ENCODE measurements around the gene OXT. TPM values are rescaled to one million over a fixed set of nuclear protein-coding genes. Genes with fewer than 3 reads are reported as not detected.

OXT gene
- total RNA-seq, 4 donors from 2014 or later: 1.8 TPM; not detected in 3

DNA sequence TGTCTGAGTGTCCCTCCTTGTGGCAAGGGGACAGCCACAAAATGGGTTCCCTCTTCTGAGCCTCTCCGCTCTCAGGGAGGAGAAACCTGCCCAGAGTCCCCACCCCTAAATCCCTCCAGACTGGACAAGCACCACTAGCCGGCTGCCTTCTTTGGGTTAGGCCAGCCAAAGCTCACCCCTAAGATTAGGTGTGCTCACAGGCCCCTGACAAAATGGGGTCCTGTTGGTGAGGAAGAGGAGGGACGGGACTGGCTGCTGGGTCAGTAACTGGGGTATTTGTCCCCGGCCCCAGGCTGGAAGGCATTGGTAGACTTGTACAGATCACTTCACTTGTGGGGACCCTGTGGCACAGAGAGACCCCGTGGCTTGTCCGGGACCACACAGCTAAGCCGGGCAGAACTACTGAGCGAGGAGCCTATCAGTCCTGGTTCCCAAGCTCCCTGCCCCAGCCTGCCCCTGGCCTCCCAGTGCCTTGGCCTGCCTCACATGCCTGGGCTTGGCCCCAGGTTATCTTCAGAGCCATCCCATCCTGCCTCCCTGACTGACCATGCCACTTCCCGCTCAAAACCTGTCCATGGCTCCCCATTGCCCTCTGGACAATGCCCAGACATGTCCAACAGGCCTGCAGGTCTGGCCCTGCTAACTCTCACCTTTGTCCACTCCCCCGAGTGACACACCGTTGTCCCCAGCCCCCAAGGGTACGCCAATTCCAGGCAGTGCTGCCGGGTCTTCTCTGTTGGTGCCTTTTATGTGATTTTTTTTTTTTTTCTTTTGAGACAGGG, 23.6 kb downstream of the OXT start:
- Histone ChIP-seq H3K27me3 (peaks cover 0 to 42% of the 10 kb centered on the region in 2 donors), H3K4me1 (peaks cover 0 to 9% (median 0%) of the 10 kb centered on the region in 4 donors), H3K9me3 (no peaks in the 10 kb centered on the region), H3K36me3 (no peaks in the 10 kb centered on the region), H3K27ac (no peak overlapping the region), H3K4me3 (no peak overlapping the region)
- WGBS, 2 donors: 83 to 86% methylated on average over 13 of the region's 13 CpGs
- no peak for DNase-seq (ENCODE audit: low spot score in 2 of 2)
- TF ChIP-seq, protein P1, sequence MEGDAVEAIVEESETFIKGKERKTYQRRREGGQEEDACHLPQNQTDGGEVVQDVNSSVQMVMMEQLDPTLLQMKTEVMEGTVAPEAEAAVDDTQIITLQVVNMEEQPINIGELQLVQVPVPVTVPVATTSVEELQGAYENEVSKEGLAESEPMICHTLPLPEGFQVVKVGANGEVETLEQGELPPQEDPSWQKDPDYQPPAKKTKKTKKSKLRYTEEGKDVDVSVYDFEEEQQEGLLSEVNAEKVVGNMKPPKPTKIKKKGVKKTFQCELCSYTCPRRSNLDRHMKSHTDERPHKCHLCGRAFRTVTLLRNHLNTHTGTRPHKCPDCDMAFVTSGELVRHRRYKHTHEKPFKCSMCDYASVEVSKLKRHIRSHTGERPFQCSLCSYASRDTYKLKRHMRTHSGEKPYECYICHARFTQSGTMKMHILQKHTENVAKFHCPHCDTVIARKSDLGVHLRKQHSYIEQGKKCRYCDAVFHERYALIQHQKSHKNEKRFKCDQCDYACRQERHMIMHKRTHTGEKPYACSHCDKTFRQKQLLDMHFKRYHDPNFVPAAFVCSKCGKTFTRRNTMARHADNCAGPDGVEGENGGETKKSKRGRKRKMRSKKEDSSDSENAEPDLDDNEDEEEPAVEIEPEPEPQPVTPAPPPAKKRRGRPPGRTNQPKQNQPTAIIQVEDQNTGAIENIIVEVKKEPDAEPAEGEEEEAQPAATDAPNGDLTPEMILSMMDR (IDR thresholded peaks at IDR 0.05): no peak

DNA sequence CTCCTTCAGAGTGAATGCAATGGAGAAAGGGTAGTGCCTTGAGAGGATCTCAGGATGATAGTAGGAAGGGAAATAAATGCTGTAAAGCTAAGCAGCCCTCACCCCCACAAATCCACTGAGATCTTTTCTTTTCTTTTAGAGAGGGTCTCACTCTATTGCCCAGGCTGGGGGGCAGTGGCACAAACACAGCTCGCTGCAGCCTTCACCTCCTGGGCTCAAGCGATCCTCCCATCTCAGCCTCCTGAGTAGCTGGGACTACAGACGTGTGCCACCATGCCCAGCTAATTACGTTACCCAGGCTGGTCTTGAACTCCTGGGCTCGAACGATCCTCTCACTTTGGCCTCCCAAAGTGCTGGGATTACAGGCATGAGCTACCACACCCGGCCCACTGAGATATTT, 29.1 kb downstream of the OXT start:
- no peaks in the 10 kb centered on the region for H3K9me3 ChIP-seq
- H3K4me3 ChIP-seq: no peak overlapping the region
- DNase-seq (ENCODE audit: low spot score in 2 of 2): no peak
- WGBS, 2 donors: 93% methylated on average over 7 of the region's 7 CpGs
- no peak overlapping the region for H3K27ac ChIP-seq
- peaks cover 0 to 1% (median 0%) of the 10 kb centered on the region in 3 donors for H3K36me3 ChIP-seq
- H3K4me1 ChIP-seq: no peaks in the 10 kb centered on the region
- peaks cover 0 to 4% of the 10 kb centered on the region in 2 donors for H3K27me3 ChIP-seq
- TF ChIP-seq, protein P1 (IDR thresholded peaks at IDR 0.05): no peak
- TF ChIP-seq POLR2A (IDR thresholded peaks at IDR 0.05) (no peak), EP300 (IDR thresholded peaks at IDR 0.05) (no peak)

DNA sequence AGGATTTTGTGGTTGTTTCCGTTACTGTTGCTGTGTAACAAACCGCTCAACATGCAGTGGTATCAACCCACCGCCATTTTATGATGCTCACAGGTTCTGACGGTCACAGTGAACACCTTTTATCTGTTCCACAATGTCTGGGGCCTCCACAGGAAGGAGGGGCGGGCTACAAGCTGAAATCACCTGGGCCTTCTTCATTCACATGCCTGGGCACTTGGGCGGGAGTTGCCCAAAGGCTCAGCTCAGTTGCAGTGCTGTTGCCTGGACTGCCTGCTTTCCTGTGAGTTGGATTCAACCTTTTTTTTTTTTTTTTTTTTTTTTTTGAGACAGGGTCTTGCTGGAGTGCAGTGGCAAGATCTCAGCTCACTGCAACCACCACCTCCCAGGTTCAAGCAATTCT, 29.8 kb downstream of the OXT start:
- no peak for TF ChIP-seq EP300 (IDR thresholded peaks at IDR 0.05)
- 88 to 97% methylated on average over 6 of the region's 6 CpGs for WGBS, 2 donors

DNA sequence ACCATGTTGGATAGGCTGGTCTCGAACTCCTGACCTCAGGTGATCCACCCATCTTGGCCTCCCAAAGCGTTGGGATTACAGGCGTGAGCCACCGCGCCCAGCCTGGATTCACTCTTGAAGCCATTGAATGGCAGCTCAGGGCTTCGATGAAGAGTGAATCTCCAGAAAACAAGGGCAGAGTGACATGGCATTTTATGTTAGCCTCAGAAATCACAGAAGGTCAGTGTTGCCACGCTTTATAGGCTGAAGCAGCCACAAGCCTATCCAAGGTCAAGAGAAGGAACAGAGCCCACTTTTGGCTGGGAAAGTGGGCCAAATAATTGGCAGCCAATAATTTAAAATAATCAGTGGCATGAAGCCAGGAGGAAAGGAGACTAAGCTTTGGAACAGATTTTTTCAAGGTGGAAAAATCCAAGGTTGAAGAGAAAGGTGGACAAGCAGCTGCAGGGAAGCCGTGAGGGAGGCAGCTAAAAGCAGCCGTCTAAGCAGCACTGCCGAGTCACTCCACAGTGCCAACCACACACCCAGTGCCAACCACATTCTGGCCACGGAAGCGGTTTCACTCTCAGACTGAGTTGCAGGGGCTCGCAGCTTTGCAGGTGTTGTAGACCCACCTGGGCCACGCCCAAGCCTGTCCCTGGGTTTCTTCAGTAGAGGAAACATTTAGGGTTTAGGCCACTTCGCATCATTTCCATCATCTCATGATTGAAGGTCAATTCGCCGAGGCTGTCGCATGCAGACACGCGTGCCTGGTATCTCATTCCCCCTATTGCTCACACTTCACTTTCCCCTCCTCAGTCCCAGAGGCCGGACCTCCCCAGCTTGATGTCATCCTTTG, 30.5 kb downstream of the OXT start:
- H3K36me3 ChIP-seq: peaks cover 0 to 13% (median 0%) of the 10 kb centered on the region in 3 donors
- peaks cover 0 to 4% of the 10 kb centered on the region in 2 donors for H3K27me3 ChIP-seq
- WGBS, 2 donors: 82 to 87% methylated on average over 21 of the region's 21 CpGs
- no peak for DNase-seq (ENCODE audit: low spot score in 2 of 2)
- no peak overlapping the region for H3K27ac ChIP-seq
- H3K4me3 ChIP-seq: no peak overlapping the region
- H3K9me3 ChIP-seq: no peaks in the 10 kb centered on the region
- TF ChIP-seq EP300 (IDR thresholded peaks at IDR 0.05) (no peak), POLR2A (IDR thresholded peaks at IDR 0.05) (no peak)
- TF ChIP-seq, protein P1 (IDR thresholded peaks at IDR 0.05): no peak
- H3K4me1 ChIP-seq: no peaks in the 10 kb centered on the region

More for the DNA sequence above, 29.8 kb downstream of the OXT start:
- Histone ChIP-seq H3K4me1 (no peaks in the 10 kb centered on the region), H3K27me3 (peaks cover 0 to 4% of the 10 kb centered on the region in 2 donors), H3K9me3 (no peaks in the 10 kb centered on the region), H3K36me3 (peaks cover 0 to 7% (median 0%) of the 10 kb centered on the region in 3 donors), H3K27ac (no peak overlapping the region), H3K4me3 (no peak overlapping the region)
- no peak for DNase-seq (ENCODE audit: low spot score in 2 of 2)

DNA sequence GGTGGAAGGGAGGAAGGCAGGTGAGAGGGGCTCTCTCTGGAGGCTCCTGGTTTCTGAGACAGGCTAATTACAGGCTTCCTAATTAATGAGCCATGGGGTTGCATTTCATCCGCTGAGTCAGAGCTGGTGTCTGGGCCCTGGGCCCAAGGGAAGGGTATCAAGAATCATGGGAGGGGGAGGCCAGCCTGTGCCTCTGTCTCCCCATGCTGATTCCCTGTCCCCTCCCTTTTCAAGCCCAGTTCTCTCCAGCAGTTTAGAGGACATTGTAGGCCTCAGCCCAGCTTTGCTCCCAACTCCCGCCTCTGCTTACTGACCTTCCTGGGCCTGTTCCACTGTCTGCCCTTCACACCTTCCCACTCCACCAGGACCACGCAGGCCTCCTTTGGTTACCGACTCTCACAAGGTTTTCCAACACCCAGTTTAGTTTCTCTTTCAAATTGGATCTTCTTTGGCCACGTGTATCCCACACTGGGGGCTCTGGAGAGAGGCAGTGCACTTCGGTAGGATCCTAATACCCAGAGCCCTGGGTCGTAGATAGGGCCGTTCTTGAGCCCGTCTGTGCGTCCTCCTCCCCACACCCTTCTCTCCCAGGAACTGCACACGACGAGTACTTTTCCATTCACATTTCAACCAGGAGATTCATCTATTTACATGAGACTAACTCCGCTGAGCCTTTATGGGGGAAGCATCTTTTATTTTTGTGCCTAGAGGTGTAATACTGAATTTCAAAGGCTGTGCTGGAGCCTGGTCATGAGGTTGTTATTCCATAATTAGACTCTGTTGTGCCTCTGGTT, 31.4 kb downstream of the OXT start:
- Histone ChIP-seq H3K4me1 (no peaks in the 10 kb centered on the region), H3K4me3 (no peak overlapping the region), H3K36me3 (peaks cover 0 to 21% (median 0%) of the 10 kb centered on the region in 3 donors), H3K27ac (no peak overlapping the region), H3K27me3 (peaks cover 0 to 4% of the 10 kb centered on the region in 2 donors), H3K9me3 (no peaks in the 10 kb centered on the region)
- TF ChIP-seq EP300 (IDR thresholded peaks at IDR 0.05) (no peak), POLR2A (IDR thresholded peaks at IDR 0.05) (no peak)
- TF ChIP-seq, protein P1 (IDR thresholded peaks at IDR 0.05): no peak
- DNase-seq (ENCODE audit: low spot score in 2 of 2): no peak
- WGBS, 2 donors: 73 to 74% methylated on average over 12 to 13 of the region's 13 CpGs
